Sigmoid colon (tissue), 7 donors: ENCODE results near the gene COPS3. TPM values are rescaled to one million over a fixed set of nuclear protein-coding genes. Genes with fewer than 3 reads are reported as not detected.

Source experiments
- DNase-seq: peaks from one replicate; pipeline ENCODE4 v3.0.0-alpha.2; 2019
- H3K27ac ChIP-seq, 4 donors: fragments of 200-600 bp; sonication (generic); one replicate each; pipeline ENCODE4 v1.5.1; 2016 to 2019; ENCODE audit warnings: mild to moderate bottlenecking in 1 of 4
- H3K27me3 ChIP-seq, 3 donors: fragments of 200-600 bp; sonication (generic); one replicate each; pipeline ENCODE4 v1.5.1; 2019; ENCODE audit warnings: mild to moderate bottlenecking in 1 of 3
- H3K36me3 ChIP-seq, 4 donors: fragments of 200-600 bp; sonication (generic); one replicate each; pipeline ENCODE4 v1.5.1; 2016 to 2019
- H3K4me1 ChIP-seq, 4 donors: fragments of 200-600 bp; sonication (generic); one replicate each; pipeline ENCODE4 v1.5.1; 2017 to 2019
- H3K4me3 ChIP-seq, 4 donors: fragments of 200-600 bp; sonication (generic); one replicate each; pipeline ENCODE4 v1.5.1; 2017 to 2019; ENCODE audit warnings: mild to moderate bottlenecking in 2 of 4, moderate library complexity in 1 of 4
- H3K9me3 ChIP-seq, 4 donors: fragments of 200-600 bp in 3 of 4; sonication (generic) in 3 of 4; one replicate each; pipeline versions ENCODE4 v1.5.1 to v1.6.1; 2013 to 2019
- EP300 ChIP-seq, 4 donors: sonication (generic); formaldehyde crosslinking; IDR thresholded peaks; one replicate each; pipeline ENCODE4 v1.6.1; 2017; ENCODE audit warnings: antibody characterized with exemption in 4 of 4
- POLR2A ChIP-seq, 2 donors: fragments of 450-650 bp; IDR thresholded peaks; one replicate each; pipeline ENCODE4 v1.6.1; 2016; ENCODE audit warnings: antibody characterized with exemption in 2 of 2, mild to moderate bottlenecking in 2 of 2, moderate library complexity in 2 of 2
- POLR2AphosphoS5 ChIP-seq, 4 donors: sonication (generic); formaldehyde crosslinking; IDR thresholded peaks; one replicate each; pipeline ENCODE4 v1.6.1; 2017; ENCODE audit warnings: antibody characterized with exemption in 4 of 4
- WGBS, 2 donors: extraction: QIAGEN DNeasy Blood & Tissue Kit; methylation state at CpG; one replicate each; pipeline ENCODE4 v1.1.7; 2013; 5-methylcytosine and 5-hydroxymethylcytosine counted together
- intact Hi-C: fragments of 100-400 bp; cut with DNase I; formaldehyde crosslinking; loops from one replicate; pipeline ENCODE4 v1.15.1; 2023
- polyA plus RNA-seq, 3 donors: library from polyadenylated mRNA; stranded (reverse); fragments of 200-250 nt; gene quantifications; one replicate each; pipeline ENCODE4 v1.2.3, GENCODE V29; 2013
- total RNA-seq, 4 donors: library from RNA; depleted of rRNA; stranded (reverse); fragments of >200 nt; gene quantifications; one replicate each; pipeline ENCODE4 v1.1.0, GENCODE V29; 2016
- TF ChIP-seq, protein P1 (sequence below), 4 experiments: fragments of 450-650 bp in 3 of 4; fragments of 200-600 bp in 1 of 4; IDR thresholded peaks; one replicate each; pipeline ENCODE4 v1.5.1; 2016 to 2019; ENCODE audit warnings: antibody characterized with exemption in 4 of 4, mild to moderate bottlenecking in 3 of 4, moderate library complexity in 2 of 4
- donor health status: healthy with polysubstance abuse.
- donor health status: Bipolar disorder and iron deficiency.
- donor health status: healthy.

COPS3 gene
- total RNA-seq (100 to 1,000 TPM in 1 of 4 donors, 10 to 100 TPM in 3; 56.8 to 105 (median 72.7) TPM), polyA plus RNA-seq (10 to 100 TPM; 44.6 to 50.5 (median 48.3) TPM)

DNA sequence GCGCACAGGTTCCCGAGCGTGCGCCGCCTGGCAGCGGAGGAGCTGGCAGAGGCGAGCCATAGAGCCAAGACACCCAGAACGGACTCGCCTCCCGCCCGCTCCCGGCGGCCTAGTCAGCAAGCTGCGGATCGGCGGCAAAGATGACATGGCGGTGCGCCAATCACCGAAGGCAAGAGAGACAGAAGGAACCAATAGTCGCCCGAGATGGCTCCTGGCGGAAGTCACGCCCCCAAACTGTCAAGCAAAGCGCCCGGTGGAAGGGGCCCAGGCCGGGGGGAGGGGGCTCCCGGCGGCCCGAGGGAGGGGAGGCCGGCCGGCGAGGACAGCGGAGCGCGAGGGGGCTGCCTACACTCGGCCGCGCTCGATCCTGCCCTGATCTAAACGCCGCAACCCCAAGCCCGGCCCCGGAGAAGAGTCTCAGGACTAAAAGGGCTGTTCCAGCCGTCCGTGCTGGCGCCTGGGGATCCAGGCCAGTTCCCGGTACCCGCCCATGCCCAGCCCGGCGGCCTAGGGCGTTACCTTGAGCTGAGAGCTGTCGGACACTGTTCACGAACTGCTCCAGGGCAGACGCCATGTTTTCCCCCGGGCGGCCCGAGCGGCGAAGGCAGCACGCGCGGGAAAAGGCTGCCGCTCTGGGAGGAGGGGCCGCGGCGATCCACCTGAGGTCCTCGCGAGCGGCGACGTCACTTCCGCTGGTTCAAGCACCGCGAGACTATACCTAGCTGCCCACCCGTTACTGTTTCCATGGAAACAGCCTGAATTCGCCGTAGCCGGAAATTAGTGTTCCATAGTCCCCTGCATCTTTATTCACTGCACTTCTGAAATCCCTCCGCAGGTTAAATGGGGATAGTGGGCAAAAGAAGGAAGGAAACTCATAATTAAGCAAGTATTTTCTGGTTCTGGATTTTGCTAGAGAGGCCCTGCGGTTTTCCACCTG lies at the start of gene COPS3:
Gene COPS3, minus strand, starts transcription at position 634 of the 937 bp plus-strand sequence. Its CDS starts 60 bp downstream, at position 574.
- intact Hi-C loops, result loop anchor here (2.0 to 5.0 kb wide), 2 partner anchors 44 to 74 kb away; partner anchors contain the start of genes FLCN and PLD6

DNA sequence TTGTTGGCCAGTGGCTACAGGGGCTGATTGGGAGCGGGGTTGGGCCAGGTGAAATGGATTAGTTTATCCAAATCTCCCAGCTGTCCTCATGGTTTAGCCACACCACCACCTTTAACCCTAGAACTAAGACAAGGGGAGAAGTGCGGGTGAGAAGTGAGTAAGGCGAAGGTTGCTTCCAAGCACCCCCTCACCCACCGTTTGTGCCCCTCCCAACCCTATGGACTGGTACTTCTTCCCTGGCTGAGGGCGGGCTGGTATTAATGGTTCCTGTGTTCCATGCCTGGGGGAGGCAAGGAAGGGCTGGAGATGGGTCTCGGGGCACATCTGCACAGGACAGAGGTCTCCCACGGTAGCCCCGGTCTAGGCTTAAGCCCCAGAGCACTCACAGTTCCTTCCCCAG lies 47.2 kb upstream of the COPS3 start:
- TF ChIP-seq EP300 (IDR thresholded peaks at IDR 0.05) (no peak), POLR2A (IDR thresholded peaks at IDR 0.05) (no peak), POLR2AphosphoS5 (IDR thresholded peaks at IDR 0.05) (no peak)
- TF ChIP-seq, protein P1, sequence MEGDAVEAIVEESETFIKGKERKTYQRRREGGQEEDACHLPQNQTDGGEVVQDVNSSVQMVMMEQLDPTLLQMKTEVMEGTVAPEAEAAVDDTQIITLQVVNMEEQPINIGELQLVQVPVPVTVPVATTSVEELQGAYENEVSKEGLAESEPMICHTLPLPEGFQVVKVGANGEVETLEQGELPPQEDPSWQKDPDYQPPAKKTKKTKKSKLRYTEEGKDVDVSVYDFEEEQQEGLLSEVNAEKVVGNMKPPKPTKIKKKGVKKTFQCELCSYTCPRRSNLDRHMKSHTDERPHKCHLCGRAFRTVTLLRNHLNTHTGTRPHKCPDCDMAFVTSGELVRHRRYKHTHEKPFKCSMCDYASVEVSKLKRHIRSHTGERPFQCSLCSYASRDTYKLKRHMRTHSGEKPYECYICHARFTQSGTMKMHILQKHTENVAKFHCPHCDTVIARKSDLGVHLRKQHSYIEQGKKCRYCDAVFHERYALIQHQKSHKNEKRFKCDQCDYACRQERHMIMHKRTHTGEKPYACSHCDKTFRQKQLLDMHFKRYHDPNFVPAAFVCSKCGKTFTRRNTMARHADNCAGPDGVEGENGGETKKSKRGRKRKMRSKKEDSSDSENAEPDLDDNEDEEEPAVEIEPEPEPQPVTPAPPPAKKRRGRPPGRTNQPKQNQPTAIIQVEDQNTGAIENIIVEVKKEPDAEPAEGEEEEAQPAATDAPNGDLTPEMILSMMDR (IDR thresholded peaks at IDR 0.05), result no peak

More for the DNA sequence above, at the start of gene COPS3:
- H3K27ac ChIP-seq, result peak within 1 kb of the TSS; percentile 96 to 99 (median 98)
- peaks cover 0 to 2% (median 0%) of the 10 kb centered on the region in 4 donors for H3K36me3 ChIP-seq
- no peaks in the 10 kb centered on the region for H3K27me3 ChIP-seq
- no peaks in the 10 kb centered on the region for H3K9me3 ChIP-seq
- peak within 1 kb of the TSS; percentile 79 to 96 (median 95) for H3K4me3 ChIP-seq
- peaks cover 0 to 44% (median 40%) of the 10 kb centered on the region in 4 donors for H3K4me1 ChIP-seq
- 0% methylated on average over 80 of the region's 80 CpGs for WGBS, 2 donors
- TF ChIP-seq EP300 (IDR thresholded peaks at IDR 0.05) (no peak), POLR2A (IDR thresholded peaks at IDR 0.05) (peak; percentile 61 to 63), POLR2AphosphoS5 (IDR thresholded peaks at IDR 0.05) (peak; percentile 88 to 94 (median 90))
- TF ChIP-seq, protein P1 (IDR thresholded peaks at IDR 0.05), result no peak
- peak; percentile 99 for DNase-seq

DNA sequence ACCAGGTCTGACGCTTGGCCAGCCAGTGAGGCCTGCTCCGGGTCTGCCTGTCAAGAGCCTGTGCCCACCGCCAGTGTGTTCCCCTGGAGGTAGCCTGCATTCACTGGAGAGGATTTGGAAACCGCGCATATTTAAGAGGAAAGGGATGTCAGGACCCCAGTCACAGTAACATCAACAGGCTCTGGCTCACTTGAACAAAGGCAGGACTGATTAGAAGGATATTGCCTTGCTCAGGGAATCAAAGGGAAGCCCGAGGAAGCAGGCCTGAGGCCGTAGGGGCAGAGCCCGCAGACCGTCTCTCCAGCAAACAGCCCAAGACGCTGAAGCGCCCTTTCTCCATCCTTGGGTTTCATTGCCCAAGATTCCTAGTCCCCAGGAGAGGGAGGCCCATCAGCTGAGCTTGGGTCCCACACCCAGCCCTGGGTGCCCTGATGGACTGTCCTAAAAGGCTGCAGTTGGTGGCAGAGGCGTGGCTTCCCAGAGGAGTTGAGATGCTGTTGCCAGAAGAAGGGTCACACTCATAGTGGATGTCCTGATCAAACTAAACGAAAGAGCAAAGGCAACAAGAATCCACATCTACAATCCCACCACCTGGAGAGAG lies 45.3 kb upstream of the COPS3 start:
- H3K36me3 ChIP-seq, result peaks cover 0 to 12% (median 0%) of the 10 kb centered on the region in 4 donors

More for the DNA sequence above, 47.2 kb upstream of the COPS3 start:
- Histone ChIP-seq H3K4me3 (no peak overlapping the region), H3K9me3 (no peaks in the 10 kb centered on the region), H3K27ac (no peak overlapping the region), H3K36me3 (peaks cover 0 to 10% (median 0%) of the 10 kb centered on the region in 4 donors), H3K4me1 (no peaks in the 10 kb centered on the region), H3K27me3 (no peaks in the 10 kb centered on the region)
- 85 to 88% methylated on average over 8 of the region's 8 CpGs for WGBS, 2 donors
- no peak for DNase-seq
- intact Hi-C loops, result no loop called here

DNA sequence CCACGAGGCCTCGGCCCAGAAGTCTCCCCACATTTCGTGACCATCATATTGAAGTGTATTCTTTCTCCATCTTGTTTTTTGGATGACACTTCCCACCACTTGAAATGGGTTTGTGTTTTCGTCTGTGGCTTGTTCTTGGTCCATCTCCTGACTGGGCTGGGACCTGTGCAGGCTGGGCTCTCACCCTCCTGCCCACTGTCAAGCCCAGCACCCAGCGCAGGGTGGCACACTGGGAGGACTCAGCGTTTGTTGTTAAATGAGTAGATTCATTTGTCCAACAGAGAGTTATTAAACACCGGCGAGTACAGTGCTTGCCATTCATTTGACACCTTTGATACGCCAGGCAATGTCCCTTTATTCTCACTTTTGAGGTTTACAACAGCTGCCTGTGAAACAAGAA lies 44.8 kb upstream of the COPS3 start:
- intact Hi-C loops, result no loop called here
- DNase-seq, result no peak
- peaks cover 0 to 12% (median 0%) of the 10 kb centered on the region in 4 donors for H3K36me3 ChIP-seq

More for the DNA sequence above, 45.3 kb upstream of the COPS3 start:
- no peaks in the 10 kb centered on the region for H3K4me1 ChIP-seq
- no peaks in the 10 kb centered on the region for H3K9me3 ChIP-seq
- intact Hi-C loops, result no loop called here
- H3K27me3 ChIP-seq, result no peaks in the 10 kb centered on the region
- H3K4me3 ChIP-seq, result no peak overlapping the region
- DNase-seq, result no peak
- WGBS, 2 donors, result 93 to 95% methylated on average over 13 of the region's 13 CpGs
- H3K27ac ChIP-seq, result no peak overlapping the region
- TF ChIP-seq, protein P1 (IDR thresholded peaks at IDR 0.05), result no peak
- TF ChIP-seq EP300 (IDR thresholded peaks at IDR 0.05) (no peak), POLR2A (IDR thresholded peaks at IDR 0.05) (no peak), POLR2AphosphoS5 (IDR thresholded peaks at IDR 0.05) (no peak)

More for the DNA sequence above, 44.8 kb upstream of the COPS3 start:
- Histone ChIP-seq H3K4me3 (no peak overlapping the region), H3K27ac (no peak overlapping the region), H3K4me1 (no peaks in the 10 kb centered on the region), H3K27me3 (no peaks in the 10 kb centered on the region), H3K9me3 (no peaks in the 10 kb centered on the region)
- TF ChIP-seq, protein P1 (IDR thresholded peaks at IDR 0.05), result no peak
- no peak for TF ChIP-seq POLR2A (IDR thresholded peaks at IDR 0.05)
- no peak for TF ChIP-seq EP300 (IDR thresholded peaks at IDR 0.05)
- no peak for TF ChIP-seq POLR2AphosphoS5 (IDR thresholded peaks at IDR 0.05)
- 87 to 93% methylated on average over 9 of the region's 9 CpGs for WGBS, 2 donors
